Right hindlimb (tissue), 1 donor: ENCODE results near the gene MUSTN1.

ENCODE experiments used
- DNase-seq: peaks from one replicate; pipeline ENCODE4 v3.0.0-alpha.2; 2018

Gene MUSTN1

DNA sequence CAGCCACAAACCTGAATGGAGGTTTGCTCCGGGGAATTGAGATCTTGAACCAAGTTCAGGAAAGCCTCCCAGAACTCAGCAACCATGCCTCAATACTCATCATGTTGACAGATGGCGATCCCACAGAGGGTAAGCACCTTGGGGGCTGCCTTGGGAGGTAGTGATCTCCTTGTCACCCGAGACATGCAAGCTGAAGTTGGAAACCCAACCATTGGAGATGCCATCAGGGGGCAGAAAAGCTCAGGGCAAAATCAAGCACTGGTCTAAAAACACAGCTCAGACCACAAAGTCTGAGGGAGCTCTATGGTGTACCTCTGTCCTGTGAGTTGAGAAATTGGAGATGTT lies 51.6 kb downstream of the MUSTN1 start:
- no peak for DNase-seq
